Measurements from ENCODE around the gene AGBL1. TPM values are rescaled to one million over a fixed set of nuclear protein-coding genes. Genes with fewer than 3 reads are reported as not detected.

Gene AGBL1
- total RNA-seq, 2 donors from 2014 or later = not detected

DNA sequence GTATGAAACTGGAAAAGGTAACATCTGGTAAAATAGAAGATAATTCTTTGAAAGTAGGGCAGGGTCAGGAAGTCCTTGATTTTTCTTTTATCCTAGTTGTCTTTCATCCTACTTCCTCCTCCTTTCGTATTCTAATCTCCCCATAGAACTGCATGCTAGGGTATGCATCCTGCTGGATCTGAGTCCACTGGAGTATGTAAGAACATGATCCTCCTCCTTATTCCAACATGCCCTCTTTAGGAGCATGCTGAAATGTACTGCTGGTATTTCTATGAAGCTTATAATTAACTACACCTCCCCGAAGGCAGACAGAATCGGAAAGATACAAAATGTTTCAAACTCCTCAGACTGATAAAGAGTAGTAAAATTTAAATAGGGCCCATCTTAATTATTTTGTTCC lies 493.8 kb downstream of the AGBL1 start:
- Mint-ChIP-seq H3K36me3 (peaks cover 12 to 16% of the 10 kb centered on the region in 2 donors), H3K27ac (no peak overlapping the region), H3K9me3 (peaks cover 7 to 14% of the 10 kb centered on the region in 2 donors)
- ATAC-seq (no peak), DNase-seq (ENCODE audit: low spot score in 2 of 2) (no peak)

- Mint-ChIP-seq H3K27ac (no peak overlapping the region), H3K9me3 (peaks cover 6 to 9% of the 10 kb centered on the region in 2 donors), H3K36me3 (peaks cover 5 to 6% of the 10 kb centered on the region in 2 donors)
- DNase-seq (ENCODE audit: low spot score in 2 of 2) = no peak
- ATAC-seq = no peak
Observed at GRCh38 chr15:86588413-86588812, 508.7 kb downstream of the AGBL1 start.

GRCh38 chr15:86590461-86590860 lies 510.8 kb downstream of the AGBL1 start:
- ATAC-seq = no peak
- H3K9me3 Mint-ChIP-seq = peaks cover 6 to 9% of the 10 kb centered on the region in 2 donors
- no peak for DNase-seq (ENCODE audit: low spot score in 2 of 2)
- H3K36me3 Mint-ChIP-seq = peaks cover 5 to 6% of the 10 kb centered on the region in 2 donors
- no peak overlapping the region for H3K27ac Mint-ChIP-seq

- DNase-seq (ENCODE audit: low spot score in 2 of 2) = no peak
- Mint-ChIP-seq H3K36me3 (peaks cover 5 to 6% of the 10 kb centered on the region in 2 donors), H3K27ac (no peak overlapping the region), H3K9me3 (peaks cover 6 to 10% of the 10 kb centered on the region in 2 donors)
- no peak for ATAC-seq
Observed at GRCh38 chr15:86591158-86591557, 511.5 kb downstream of the AGBL1 start.

GRCh38 chr15:86591994-86592735 lies 512.5 kb downstream of the AGBL1 start:
- Mint-ChIP-seq H3K36me3 (peaks cover 5 to 6% of the 10 kb centered on the region in 2 donors), H3K9me3 (peaks cover 6 to 15% of the 10 kb centered on the region in 2 donors), H3K27ac (no peak overlapping the region)
- ATAC-seq (no peak), DNase-seq (ENCODE audit: low spot score in 2 of 2) (no peak)

DNA sequence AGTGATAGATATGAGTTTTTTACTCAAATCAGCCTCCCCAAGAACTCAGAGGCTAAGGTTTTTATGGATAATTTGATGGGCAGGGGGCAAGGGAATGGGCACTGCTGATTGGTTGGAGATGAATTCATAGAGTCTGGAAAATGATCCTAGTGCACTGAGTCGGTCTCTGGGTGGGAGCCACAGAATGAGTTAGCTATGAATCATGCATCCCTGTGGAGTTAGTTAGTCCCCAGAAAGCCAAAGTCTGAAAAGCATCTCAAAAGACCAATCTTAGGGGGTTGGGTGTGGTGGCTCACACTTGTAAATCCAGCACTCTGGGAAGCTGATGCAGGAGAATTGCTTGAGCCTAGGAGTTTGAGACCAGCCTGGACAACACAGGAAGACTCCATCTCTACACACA lies 516.1 kb downstream of the AGBL1 start:
- ATAC-seq = no peak

DNA sequence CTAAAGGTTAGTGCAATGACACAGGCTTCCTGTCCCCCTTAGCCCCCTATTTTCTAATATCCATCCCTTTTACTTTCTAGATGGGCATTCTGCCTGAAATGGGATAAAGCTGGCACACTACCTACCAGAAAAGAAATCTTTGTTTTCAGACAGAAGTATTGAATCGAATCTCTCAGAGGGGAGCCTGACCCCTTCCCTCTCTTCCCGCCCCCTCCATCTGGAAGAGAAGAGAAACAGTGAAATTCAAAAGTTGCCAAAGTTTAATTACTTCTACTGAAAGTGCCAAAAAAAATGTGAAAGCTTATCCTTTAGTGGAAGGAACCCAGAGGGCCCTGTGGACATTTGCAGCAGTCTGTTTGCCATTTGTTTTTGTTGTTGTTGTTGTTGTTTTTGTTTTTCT lies 523.8 kb downstream of the AGBL1 start:
- DNase-seq (ENCODE audit: low spot score in 2 of 2) = no peak
- Mint-ChIP-seq H3K27ac (no peak overlapping the region), H3K9me3 (no peaks in the 10 kb centered on the region), H3K36me3 (no peaks in the 10 kb centered on the region)
- no peak for ATAC-seq

More for the DNA sequence above, 516.1 kb downstream of the AGBL1 start:
- DNase-seq (ENCODE audit: low spot score in 2 of 2) = no peak
- peaks cover 4 to 11% of the 10 kb centered on the region in 2 donors for H3K9me3 Mint-ChIP-seq
- peaks cover 5 to 6% of the 10 kb centered on the region in 2 donors for H3K36me3 Mint-ChIP-seq
- no peak overlapping the region for H3K27ac Mint-ChIP-seq

- Mint-ChIP-seq H3K27ac (no peak overlapping the region), H3K36me3 (no peaks in the 10 kb centered on the region), H3K9me3 (peaks cover 4 to 9% of the 10 kb centered on the region in 2 donors)
- ATAC-seq = no peak
- no peak for DNase-seq (ENCODE audit: low spot score in 2 of 2)
Observed at GRCh38 chr15:86608461-86609205, 529.0 kb downstream of the AGBL1 start.

- DNase-seq (ENCODE audit: low spot score in 2 of 2) = no peak
- H3K9me3 Mint-ChIP-seq = peaks cover 4 to 9% of the 10 kb centered on the region in 2 donors
- peak in 1 of 2 donors; percentile 40 for ATAC-seq
- no peaks in the 10 kb centered on the region for H3K36me3 Mint-ChIP-seq
- no peak overlapping the region for H3K27ac Mint-ChIP-seq
Observed at GRCh38 chr15:86609275-86609674, 529.6 kb downstream of the AGBL1 start.

DNA sequence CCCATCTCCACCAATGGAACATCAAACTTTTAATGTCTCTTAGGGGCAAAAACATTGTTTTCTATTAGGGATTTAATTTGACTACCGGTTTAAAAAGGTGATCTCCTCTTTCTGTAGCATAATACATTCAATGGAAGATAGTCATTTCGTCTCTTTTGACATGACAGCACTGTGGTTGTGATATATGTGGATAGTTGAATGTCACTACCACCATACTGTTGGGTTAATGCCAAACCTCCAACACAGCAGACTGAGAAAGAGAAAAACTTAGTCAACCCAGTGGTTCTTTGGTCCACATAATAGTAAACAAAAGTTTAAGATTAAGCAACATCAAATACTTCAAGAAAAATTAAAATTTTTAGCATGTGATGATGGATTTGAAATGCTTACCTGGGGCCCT lies 530.4 kb downstream of the AGBL1 start:
- Mint-ChIP-seq H3K36me3 (peaks cover 1 to 3% of the 10 kb centered on the region in 2 donors), H3K27ac (no peak overlapping the region), H3K9me3 (peaks cover 5 to 12% of the 10 kb centered on the region in 2 donors)
- peak in 1 of 2 donors; percentile 78 for ATAC-seq
- DNase-seq (ENCODE audit: low spot score in 2 of 2) = no peak

DNA sequence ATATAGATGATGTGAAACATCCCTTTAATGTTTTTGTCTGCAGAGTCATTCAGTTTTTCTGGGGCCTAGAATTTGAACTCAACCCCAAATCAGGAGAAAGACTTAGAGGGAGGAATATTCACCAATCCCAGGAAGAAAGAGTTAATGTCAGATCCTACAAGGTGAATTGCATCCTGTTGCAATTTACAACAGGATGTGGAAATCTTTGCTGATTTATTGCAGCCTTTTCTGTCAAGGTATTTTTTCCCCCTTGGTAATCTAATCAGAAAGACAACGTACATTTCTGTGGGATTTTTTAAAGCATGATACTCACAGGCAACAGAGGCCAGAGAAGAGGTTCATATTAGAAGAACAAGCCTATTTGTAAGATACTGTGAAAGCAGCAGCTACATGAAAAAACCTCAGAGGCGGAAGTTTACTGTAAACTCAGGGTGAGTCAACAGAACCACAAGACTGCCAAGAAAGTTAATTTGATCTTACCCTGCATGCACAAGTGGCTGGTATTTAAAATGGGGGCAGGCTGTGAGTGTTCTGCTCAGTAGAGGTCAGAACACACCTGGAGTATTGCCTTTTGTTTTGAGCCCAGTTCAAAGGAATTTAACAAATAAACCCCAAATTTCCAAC lies 531.9 kb downstream of the AGBL1 start:
- peaks cover 9 to 15% of the 10 kb centered on the region in 2 donors for H3K9me3 Mint-ChIP-seq
- peak overlapping the region in 1 of 2 donors; percentile 47 for H3K27ac Mint-ChIP-seq
- DNase-seq (ENCODE audit: low spot score in 2 of 2) (peak in 1 of 2 donors; percentile 11), ATAC-seq (peak in 1 of 2 donors; percentile 84)
- H3K36me3 Mint-ChIP-seq = peaks cover 4 to 8% of the 10 kb centered on the region in 2 donors

DNA sequence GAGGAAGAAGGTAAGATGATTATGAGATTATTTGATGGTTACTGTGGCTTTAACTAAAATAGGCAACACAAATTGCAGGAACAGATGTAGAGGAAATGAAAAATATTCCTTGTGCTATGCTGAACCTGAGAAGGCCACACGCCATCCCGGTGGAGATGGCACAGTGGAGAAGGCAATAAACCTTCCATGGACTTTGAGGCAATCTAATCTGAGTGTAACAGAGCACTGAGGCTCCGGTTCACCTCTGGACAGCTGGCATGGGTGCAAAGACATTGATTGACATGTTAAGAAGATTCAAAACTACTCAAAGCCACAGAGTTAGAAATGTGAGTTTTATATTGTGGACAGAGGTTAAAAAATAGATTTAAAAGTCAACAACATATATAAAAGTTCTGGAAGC lies 535.7 kb downstream of the AGBL1 start:
- peaks cover 4 to 8% of the 10 kb centered on the region in 2 donors for H3K36me3 Mint-ChIP-seq
- no peak for ATAC-seq
- no peak for DNase-seq (ENCODE audit: low spot score in 2 of 2)
- H3K27ac Mint-ChIP-seq = peak overlapping the region in 1 of 2 donors; percentile 1
- peaks cover 9 to 11% of the 10 kb centered on the region in 2 donors for H3K9me3 Mint-ChIP-seq

GRCh38 chr15:86615816-86616215 lies 536.1 kb downstream of the AGBL1 start:
- Mint-ChIP-seq H3K27ac (peak overlapping the region in 1 of 2 donors; percentile 1), H3K36me3 (peaks cover 4 to 8% of the 10 kb centered on the region in 2 donors), H3K9me3 (peaks cover 9 to 11% of the 10 kb centered on the region in 2 donors)
- no peak for ATAC-seq
- DNase-seq (ENCODE audit: low spot score in 2 of 2) = no peak

DNA sequence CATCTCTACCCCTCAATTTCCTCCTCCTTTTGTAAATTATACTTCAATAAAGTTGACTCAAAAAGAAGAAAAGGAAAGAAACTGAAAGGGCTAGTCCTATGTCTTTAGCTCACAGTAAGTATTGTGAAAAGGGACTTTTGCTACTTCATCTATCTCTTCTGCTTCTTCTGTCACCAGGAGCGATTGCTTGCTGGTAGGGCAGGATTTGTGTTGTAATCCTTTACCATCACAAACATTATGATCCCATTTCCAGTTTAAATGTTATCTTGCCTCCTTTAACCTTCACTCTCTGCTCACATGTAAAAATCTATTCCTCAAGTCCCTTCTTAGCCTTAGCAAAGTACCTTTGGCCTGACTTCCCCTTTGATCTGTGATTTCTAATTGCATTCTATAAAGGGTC lies 537.1 kb downstream of the AGBL1 start:
- ATAC-seq (no peak), DNase-seq (ENCODE audit: low spot score in 2 of 2) (no peak)
- Mint-ChIP-seq H3K36me3 (peaks cover 4 to 8% of the 10 kb centered on the region in 2 donors), H3K27ac (no peak overlapping the region), H3K9me3 (peaks cover 9 to 11% of the 10 kb centered on the region in 2 donors)

- DNase-seq (ENCODE audit: low spot score in 2 of 2) (no peak), ATAC-seq (no peak)
- H3K27ac Mint-ChIP-seq = no peak overlapping the region
- H3K36me3 Mint-ChIP-seq = peaks cover under 1 to 5% of the 10 kb centered on the region in 2 donors
- H3K9me3 Mint-ChIP-seq = peaks cover 2% of the 10 kb centered on the region in 2 donors
Observed at GRCh38 chr15:86620157-86620556, 540.5 kb downstream of the AGBL1 start.

GRCh38 chr15:86620641-86621349 lies 541.1 kb downstream of the AGBL1 start:
- Mint-ChIP-seq H3K9me3 (no peaks in the 10 kb centered on the region), H3K27ac (no peak overlapping the region), H3K36me3 (no peaks in the 10 kb centered on the region)
- ATAC-seq = no peak
- no peak for DNase-seq (ENCODE audit: low spot score in 2 of 2)
